GM12878 (cell line): Measurements from ENCODE around the gene SLC2A3. TPM values are rescaled to one million over a fixed set of nuclear protein-coding genes. Genes with fewer than 3 reads are reported as not detected.
A peak's percentile ranks its signal among the peaks of the same experiment; 100 is the strongest.

Experiments
- ATAC-seq: fragments of 200-7000 bp; cut with Tn5 transposase; 3 replicates; pipeline ENCODE4 v1.9.1; 2020; ENCODE audit warnings: mild to moderate bottlenecking, moderate library complexity
- BruUV-seq: library from RNA; stranded (reverse); fragments of 400-500 nt; replicated peaks from 2 replicates; lab custom pipeline; 2021; lab: Mats Ljungman, UMichigan
- CTCF ChIA-PET: fragments of 300-600 bp; sonication (Branson Sonifier 250); formaldehyde crosslinking; extraction: SDS; loops from one replicate; lab custom pipeline; 2021; ENCODE audit warnings: inconsistent platforms; lab: Yijun Ruan, JAX
- POLR2A ChIA-PET: fragments of 350-600 bp; formaldehyde crosslinking; extraction: SDS; loops from one replicate; lab custom pipeline; 2021; ENCODE audit warnings: inconsistent platforms; lab: Charles Lee
- RAD21 ChIA-PET: fragments of 300-600 bp; sonication (Branson Sonifier 250); formaldehyde crosslinking; loops from one replicate; lab custom pipeline; 2023; ENCODE audit warnings: antibody characterized with exemption; ENCODE audit not compliant: unreplicated experiment; lab: Charles Lee
- SMC1A ChIA-PET: fragments of 300-600 bp; sonication (Branson Sonifier 250); formaldehyde crosslinking; loops from one replicate; lab custom pipeline; 2023; ENCODE audit not compliant: unreplicated experiment, uncharacterized antibody; lab: Charles Lee
- DNase-seq: peaks from one replicate; pipeline ENCODE4 v3.0.0-alpha.2; 2011; ENCODE audit warnings: low read depth, low spot score
- FAIRE-seq: peaks from 3 replicates; lab custom pipeline; 2011; peaks lifted over from hg19 to GRCh38; lab: Jason Lieb, UNC
- H2AFZ ChIP-seq: 2 replicates; pipeline ENCODE4 v1.6.0; 2011; ENCODE audit warnings: low read depth, low read length, control low read depth; ENCODE audit not compliant: control insufficient read depth
- H3K27ac ChIP-seq: 2 replicates; pipeline ENCODE4 v1.5.1; 2011; ENCODE audit warnings: control low read depth; ENCODE audit not compliant: control insufficient read depth, insufficient read depth
- H3K27me3 ChIP-seq, 2 experiments: replicated peaks in 1 of 2; 2 replicates each; pipeline versions ENCODE4 v1.6.0 to v1.6.1; 2011; ENCODE audit warnings: low read length in 1 of 2; ENCODE audit not compliant: control insufficient read depth in 2 of 2, insufficient read depth in 2 of 2
- H3K36me3 ChIP-seq, 2 experiments: 2 replicates each; pipeline ENCODE4 v1.5.1; 2011; ENCODE audit warnings: low read length in 1 of 2; ENCODE audit not compliant: control insufficient read depth in 2 of 2, insufficient read depth in 2 of 2
- H3K4me1 ChIP-seq: 2 replicates; pipeline ENCODE4 v1.6.1; 2011; ENCODE audit warnings: mild to moderate bottlenecking, low read length, moderate library complexity, mixed read lengths; ENCODE audit not compliant: control insufficient read depth, insufficient read depth
- H3K4me2 ChIP-seq: 2 replicates; pipeline ENCODE4 v1.6.0; 2011; ENCODE audit warnings: control low read depth; ENCODE audit not compliant: control insufficient read depth, insufficient read depth
- H3K4me3 ChIP-seq: fragments of 200-600 bp; sonication (generic); 2 replicates; pipeline ENCODE4 v1.5.1; 2016
- H3K79me2 ChIP-seq: 2 replicates; pipeline ENCODE4 v1.6.0; 2011; ENCODE audit warnings: low read length; ENCODE audit not compliant: control insufficient read depth, insufficient read depth
- H3K9ac ChIP-seq: 2 replicates; pipeline ENCODE4 v1.8.0; 2011; ENCODE audit warnings: low read length, control low read depth, mixed read lengths; ENCODE audit not compliant: control insufficient read depth, insufficient read depth
- H3K9me3 ChIP-seq: replicated peaks from 3 replicates; pipeline ENCODE4 v1.5.1; 2011; ENCODE audit warnings: mild to moderate bottlenecking, low read length; ENCODE audit not compliant: control insufficient read depth, insufficient read depth
- H4K20me1 ChIP-seq: 2 replicates; pipeline ENCODE4 v1.6.0; 2011; ENCODE audit not compliant: control insufficient read depth, insufficient read depth
- ELK1 ChIP-seq: IDR thresholded peaks from 2 replicates; pipeline ENCODE4 v1.6.1; 2012; ENCODE audit warnings: low read depth, low read length, improper control_type of control experiment
- ZNF217 ChIP-seq: fragments of 450-650 bp; IDR thresholded peaks from 2 replicates; pipeline ENCODE4 v1.6.1; 2017; ENCODE audit warnings: antibody characterized with exemption, mild to moderate bottlenecking
- WGBS: methylation state at CpG from one replicate; pipeline ENCODE4 v1.1.6; 2016; ENCODE audit warnings: low lambda C conversion rate; ENCODE audit not compliant: insufficient replicate concordance, insufficient coverage; ENCODE audit errors: missing lambda C conversion rate; 5-methylcytosine and 5-hydroxymethylcytosine counted together
- in situ Hi-C: fragments of 300-500 bp; cut with MboI; formaldehyde crosslinking; loops from 9 replicates; pipeline ENCODE4 v1.14.3; 2018; ENCODE audit warnings: mixed read lengths
- intact Hi-C: fragments of 100-400 bp; cut with micrococcal nuclease; formaldehyde crosslinking; loops from one replicate; pipeline ENCODE4 v1.14.2; 2022; ENCODE audit not compliant: unreplicated experiment
- polyA plus RNA-seq, 11 experiments: library from polyadenylated mRNA; depleted of rRNA in 4 of 11; unstranded in 6 of 11; stranded (reverse) in 5 of 11; fragments of >200 nt; fragmentation: Nextera tagmentation in 4 of 11; fragmentation: Illumina TruSeq in 1 of 11; extraction: Ambion mirVana in 4 of 11; extraction: Trizol in 1 of 11; gene quantifications; 1 replicate in 1 of 11; 2 replicates in 10 of 11; pipeline versions ENCODE4 v1.2.1 to v1.2.3, GENCODE V29; 2011 to 2016; ENCODE audit warnings: inconsistent platforms in 2 of 11, missing spikeins in 2 of 11, low read depth in 1 of 11
- total RNA-seq, 4 experiments: library from RNA; depleted of rRNA in 3 of 4; stranded (reverse); fragments of >200 nt in 3 of 4; fragmentation: Illumina TruSeq in 1 of 4; extraction: Trizol in 1 of 4; gene quantifications; 2 replicates each; pipeline versions ENCODE4 v1.2.1 to v1.2.3, GENCODE V29; 2013 to 2021
- TF ChIP-seq, protein P1 (sequence below): fragments of 450-650 bp; IDR thresholded peaks from 2 replicates; pipeline ENCODE4 v1.6.1; 2016; ENCODE audit warnings: mild to moderate bottlenecking

Gene SLC2A3
- total and polyA plus RNA-seq, 10 of the 15 experiments (the other 5 are each of a cell fraction or from before 2014, with no cell fraction given): 6.5 to 66.3 (median 11.2) TPM

GRCh38 chr12:7934889-7935492 lies 996 bp downstream of the SLC2A3 start:
- Histone ChIP-seq H3K79me2 (peaks cover 36% of the 10 kb centered on the region), H3K4me3 (peak overlapping the region; percentile 83), H2AFZ (no peak overlapping the region; the same call in 1 of the 2 replicates), H3K36me3 (peaks cover 0 to 17% of the 10 kb centered on the region in 2 experiments; a peak in 2 of 4 replicates), H4K20me1 (no peaks in the 10 kb centered on the region), H3K27ac (peak overlapping the region; percentile 86), H3K4me2 (peak overlapping the region; percentile 80), H3K9me3 (no peaks in the 10 kb centered on the region), H3K27me3 (no peaks in the 10 kb centered on the region), H3K4me1 (no peaks in the 10 kb centered on the region), H3K9ac (peak overlapping the region; percentile 88)
- intact Hi-C loops: loop anchor here (10.0 kb wide), 1 partner anchor 150 kb away; the partner anchor contains the start of gene NECAP1
- RAD21 ChIA-PET: interaction anchor here (0.6 to 6.3 kb wide), 6 partner anchors 26 to 69 kb away, joined by 3 to 169 read pairs (median 14); no protein-coding TSS in a partner anchor
- under 1% methylated on average over 16 of the region's 16 CpGs for WGBS
- no peak for FAIRE-seq
- BruUV-seq: no TSS peak
- no peak for TF ChIP-seq ZNF217
- TF ChIP-seq ELK1: no peak
- TF ChIP-seq, protein P1, sequence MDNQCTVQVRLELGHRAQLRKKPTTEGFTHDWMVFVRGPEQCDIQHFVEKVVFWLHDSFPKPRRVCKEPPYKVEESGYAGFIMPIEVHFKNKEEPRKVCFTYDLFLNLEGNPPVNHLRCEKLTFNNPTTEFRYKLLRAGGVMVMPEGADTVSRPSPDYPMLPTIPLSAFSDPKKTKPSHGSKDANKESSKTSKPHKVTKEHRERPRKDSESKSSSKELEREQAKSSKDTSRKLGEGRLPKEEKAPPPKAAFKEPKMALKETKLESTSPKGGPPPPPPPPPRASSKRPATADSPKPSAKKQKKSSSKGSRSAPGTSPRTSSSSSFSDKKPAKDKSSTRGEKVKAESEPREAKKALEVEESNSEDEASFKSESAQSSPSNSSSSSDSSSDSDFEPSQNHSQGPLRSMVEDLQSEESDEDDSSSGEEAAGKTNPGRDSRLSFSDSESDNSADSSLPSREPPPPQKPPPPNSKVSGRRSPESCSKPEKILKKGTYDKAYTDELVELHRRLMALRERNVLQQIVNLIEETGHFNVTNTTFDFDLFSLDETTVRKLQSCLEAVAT: peak; percentile 68
- SMC1A ChIA-PET: interaction anchor here (1.4 to 9.8 kb wide), 5 partner anchors 28 to 59 kb away, joined by 5 to 215 read pairs (median 7); no protein-coding TSS in a partner anchor
- in situ Hi-C loops: loop anchor here (5.0 kb wide), 2 partner anchors 32 to 57 kb away; no protein-coding TSS in a partner anchor
- CTCF ChIA-PET: interaction anchor here (0.9 to 8.1 kb wide), 8 partner anchors 26 to 143 kb away, joined by 4 to 191 read pairs (median 22); no protein-coding TSS in a partner anchor
- no peak for ATAC-seq
- no peak for DNase-seq
- POLR2A ChIA-PET: interaction anchor here (1.0 to 6.3 kb wide), 5 partner anchors 27 to 146 kb away, joined by 3 to 180 read pairs (median 24); no protein-coding TSS in a partner anchor
